Measurements from ENCODE around the gene TP53INP2. TPM values are rescaled to one million over a fixed set of nuclear protein-coding genes. Genes with fewer than 3 reads are reported as not detected.

TP53INP2 gene
- total RNA-seq, 1 experiment from 2014 or later = 1.8 TPM

Other genes starting within 250 kb of the TP53INP2 start
- gene DYNLRB1, start 187.9 kb upstream of the TP53INP2 start, total RNA-seq (2022) = 127 and 145 TPM in 2 replicates
- 10.5 and 10.7 TPM in 2 replicates for gene MAP1LC3A, start 145.6 kb upstream of the TP53INP2 start, total RNA-seq (2022)
- gene PIGU, start 27.3 kb upstream of the TP53INP2 start, total RNA-seq (2022) = 14.2 and 14.5 TPM in 2 replicates
- gene NCOA6, start 121.3 kb downstream of the TP53INP2 start, total RNA-seq (2022) = 25.7 and 27.9 TPM in 2 replicates
- 2.5 and 3.2 TPM in 2 replicates for gene GGT7, start 168.5 kb downstream of the TP53INP2 start, total RNA-seq (2022)
- gene ACSS2, start 172.3 kb downstream of the TP53INP2 start, total RNA-seq (2022) = 36.6 and 42.0 TPM in 2 replicates